HL-60 (cell line): Measurements from ENCODE around the gene PRDX2.

Experiments
- GABPA ChIP-seq: IDR thresholded peaks from 2 replicates; pipeline ENCODE4 v1.6.1; 2012; ENCODE audit warnings: low read depth
- POLR2AphosphoS5 ChIP-seq: IDR thresholded peaks from 2 replicates; pipeline ENCODE4 v1.6.1; 2012; ENCODE audit warnings: low read depth
- SPI1 ChIP-seq: IDR thresholded peaks from 2 replicates; pipeline ENCODE4 v1.6.1; 2012; ENCODE audit warnings: low read depth, mild to moderate bottlenecking, borderline replicate concordance
- TF ChIP-seq, protein P1 (sequence below): IDR thresholded peaks from one replicate; pipeline ENCODE4 v1.5.1; 2011; ENCODE audit warnings: low read length, control low read depth, inconsistent platforms; ENCODE audit not compliant: insufficient read depth
- TF ChIP-seq, protein P2 (sequence below): IDR thresholded peaks from 2 replicates; pipeline ENCODE4 v1.6.1; 2012; ENCODE audit warnings: low read depth; ENCODE audit not compliant: insufficient replicate concordance

DNA sequence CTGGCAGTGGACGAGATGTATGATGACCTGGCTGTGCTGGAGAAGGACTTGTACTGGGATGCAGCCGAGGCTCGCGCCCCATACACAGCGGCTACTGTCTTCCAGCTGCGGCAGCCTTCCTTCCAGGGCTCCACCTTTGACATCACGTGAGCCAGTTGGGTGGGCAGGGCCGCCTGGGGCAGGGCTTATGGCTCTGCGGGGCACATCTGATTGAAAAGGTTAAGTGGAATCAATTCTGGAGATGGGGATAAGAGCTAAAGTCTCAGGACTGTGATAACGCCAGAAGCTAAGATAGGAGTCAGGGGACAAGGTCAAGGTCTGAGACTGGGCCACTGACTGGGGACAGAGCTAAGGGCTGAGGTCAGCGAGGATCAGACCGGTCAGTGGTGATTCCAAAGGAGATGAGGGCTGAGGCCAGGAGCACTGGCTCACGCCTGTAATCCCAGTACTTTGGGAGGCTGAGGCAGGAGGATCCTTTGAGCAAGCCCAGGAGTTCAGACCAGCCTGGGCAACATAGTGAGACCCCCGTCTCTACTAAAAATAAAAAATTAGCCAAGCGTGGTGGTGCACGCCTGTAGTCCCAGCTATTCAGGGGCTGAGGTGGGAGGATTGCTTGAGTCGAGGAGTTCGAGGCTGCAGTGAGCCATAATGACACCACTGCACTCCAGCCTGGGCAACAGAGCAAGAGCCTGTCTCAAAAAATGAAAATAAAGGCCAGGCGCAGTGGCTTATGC lies 45.3 kb downstream of the PRDX2 start:
- TF ChIP-seq, protein P1, sequence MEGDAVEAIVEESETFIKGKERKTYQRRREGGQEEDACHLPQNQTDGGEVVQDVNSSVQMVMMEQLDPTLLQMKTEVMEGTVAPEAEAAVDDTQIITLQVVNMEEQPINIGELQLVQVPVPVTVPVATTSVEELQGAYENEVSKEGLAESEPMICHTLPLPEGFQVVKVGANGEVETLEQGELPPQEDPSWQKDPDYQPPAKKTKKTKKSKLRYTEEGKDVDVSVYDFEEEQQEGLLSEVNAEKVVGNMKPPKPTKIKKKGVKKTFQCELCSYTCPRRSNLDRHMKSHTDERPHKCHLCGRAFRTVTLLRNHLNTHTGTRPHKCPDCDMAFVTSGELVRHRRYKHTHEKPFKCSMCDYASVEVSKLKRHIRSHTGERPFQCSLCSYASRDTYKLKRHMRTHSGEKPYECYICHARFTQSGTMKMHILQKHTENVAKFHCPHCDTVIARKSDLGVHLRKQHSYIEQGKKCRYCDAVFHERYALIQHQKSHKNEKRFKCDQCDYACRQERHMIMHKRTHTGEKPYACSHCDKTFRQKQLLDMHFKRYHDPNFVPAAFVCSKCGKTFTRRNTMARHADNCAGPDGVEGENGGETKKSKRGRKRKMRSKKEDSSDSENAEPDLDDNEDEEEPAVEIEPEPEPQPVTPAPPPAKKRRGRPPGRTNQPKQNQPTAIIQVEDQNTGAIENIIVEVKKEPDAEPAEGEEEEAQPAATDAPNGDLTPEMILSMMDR: no peak
- TF ChIP-seq SPI1: no peak
- no peak for TF ChIP-seq POLR2AphosphoS5
- no peak for TF ChIP-seq GABPA
- TF ChIP-seq, protein P2, sequence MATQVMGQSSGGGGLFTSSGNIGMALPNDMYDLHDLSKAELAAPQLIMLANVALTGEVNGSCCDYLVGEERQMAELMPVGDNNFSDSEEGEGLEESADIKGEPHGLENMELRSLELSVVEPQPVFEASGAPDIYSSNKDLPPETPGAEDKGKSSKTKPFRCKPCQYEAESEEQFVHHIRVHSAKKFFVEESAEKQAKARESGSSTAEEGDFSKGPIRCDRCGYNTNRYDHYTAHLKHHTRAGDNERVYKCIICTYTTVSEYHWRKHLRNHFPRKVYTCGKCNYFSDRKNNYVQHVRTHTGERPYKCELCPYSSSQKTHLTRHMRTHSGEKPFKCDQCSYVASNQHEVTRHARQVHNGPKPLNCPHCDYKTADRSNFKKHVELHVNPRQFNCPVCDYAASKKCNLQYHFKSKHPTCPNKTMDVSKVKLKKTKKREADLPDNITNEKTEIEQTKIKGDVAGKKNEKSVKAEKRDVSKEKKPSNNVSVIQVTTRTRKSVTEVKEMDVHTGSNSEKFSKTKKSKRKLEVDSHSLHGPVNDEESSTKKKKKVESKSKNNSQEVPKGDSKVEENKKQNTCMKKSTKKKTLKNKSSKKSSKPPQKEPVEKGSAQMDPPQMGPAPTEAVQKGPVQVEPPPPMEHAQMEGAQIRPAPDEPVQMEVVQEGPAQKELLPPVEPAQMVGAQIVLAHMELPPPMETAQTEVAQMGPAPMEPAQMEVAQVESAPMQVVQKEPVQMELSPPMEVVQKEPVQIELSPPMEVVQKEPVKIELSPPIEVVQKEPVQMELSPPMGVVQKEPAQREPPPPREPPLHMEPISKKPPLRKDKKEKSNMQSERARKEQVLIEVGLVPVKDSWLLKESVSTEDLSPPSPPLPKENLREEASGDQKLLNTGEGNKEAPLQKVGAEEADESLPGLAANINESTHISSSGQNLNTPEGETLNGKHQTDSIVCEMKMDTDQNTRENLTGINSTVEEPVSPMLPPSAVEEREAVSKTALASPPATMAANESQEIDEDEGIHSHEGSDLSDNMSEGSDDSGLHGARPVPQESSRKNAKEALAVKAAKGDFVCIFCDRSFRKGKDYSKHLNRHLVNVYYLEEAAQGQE: no peak
